Thyroid gland (tissue), 4 donors: ENCODE results near the gene EXOSC9.

Source experiments
- CTCF ChIP-seq, 6 experiments: fragments of 200-600 bp in 3 of 6; fragments of 450-650 bp in 3 of 6; sonication (generic) in 3 of 6; IDR thresholded peaks; one replicate each; pipeline ENCODE4 v1.5.1; 2016 to 2019; ENCODE audit warnings: antibody characterized with exemption in 6 of 6, mild to moderate bottlenecking in 2 of 6, inconsistent platforms in 1 of 6, moderate library complexity in 1 of 6
- POLR2A ChIP-seq, 2 donors: fragments of 450-650 bp; IDR thresholded peaks; one replicate each; pipeline ENCODE4 v1.6.1; 2017; ENCODE audit warnings: antibody characterized with exemption in 2 of 2, mild to moderate bottlenecking in 2 of 2, moderate library complexity in 1 of 2

- no peak for TF ChIP-seq POLR2A (IDR thresholded peaks at IDR 0.05)
- TF ChIP-seq CTCF (IDR thresholded peaks at IDR 0.05): no peak
Measured at GRCh38 chr4:121789960-121790829, 10.9 kb upstream of the EXOSC9 start.
